Measurements from ENCODE around the gene ELP2. TPM values are rescaled to one million over a fixed set of nuclear protein-coding genes. Genes with fewer than 3 reads are reported as not detected.
A peak's percentile ranks its signal among the peaks of the same experiment; 100 is the strongest.

ELP2 gene
- total and polyA plus RNA-seq, 9 of the 15 experiments (the other 6 are each of a cell fraction or from before 2014, with no cell fraction given) = 76.8 to 192 (median 140) TPM

GRCh38 chr18:36120297-36120696, 9.4 kb upstream of the ELP2 start:
- Histone ChIP-seq H3K27ac (ENCODE audit: extremely low read depth, low read depth, low read length) (no peak overlapping the region), H3K36me3 (ENCODE audit: control insufficient read depth, insufficient read depth, low read length) (peaks cover 52% of the 10 kb centered on the region), H4K20me1 (replicated peaks; ENCODE audit: control insufficient read depth, insufficient read depth, low read length) (no peaks in the 10 kb centered on the region), H3K9me3 (replicated peaks; ENCODE audit: control insufficient read depth, insufficient read depth, low read depth, low read length) (no peaks in the 10 kb centered on the region), H2AFZ (ENCODE audit: low read depth, low read length) (no peak overlapping the region), H3K79me2 (ENCODE audit: control insufficient read depth, insufficient read depth, low read length) (no peaks in the 10 kb centered on the region), H3K4me1 (replicated peaks in 1 of 2; ENCODE audit: control insufficient read depth in 2 of 2, insufficient read depth in 2 of 2, low read length in 2 of 2) (no peaks in the 10 kb centered on the region), H3K9ac (ENCODE audit: insufficient read depth in 1 of 2, low read depth in 2 of 2, low read length in 2 of 2) (no peak overlapping the region), H3K4me2 (ENCODE audit: insufficient read depth, low read length) (no peak overlapping the region), H3K27me3 (ENCODE audit: control insufficient read depth in 2 of 2, insufficient read depth in 2 of 2, low read length in 2 of 2) (no peaks in the 10 kb centered on the region), H3K9me1 (ENCODE audit: control insufficient read depth, insufficient read depth, low read length) (no peaks in the 10 kb centered on the region), H3K4me3 (no peak overlapping the region)
- ChIA-PET CTCF (ENCODE audit: low intra/inter-chr PET ratio) (no interaction called here), POLR2A (interaction anchor here (0.6 to 2.2 kb wide), 5 partner anchors 8 to 148 kb away, joined by 3 to 12 read pairs (median 4); partner anchors contain the start of gene RMP24)
- peak; percentile 45; the same call in 1 of the 2 replicates for TF ChIP-seq CEBPB (tag; IDR thresholded peaks at IDR 0.05)
- TF ChIP-seq DEAF1 (CRISPR knock-in tag; IDR thresholded peaks at IDR 0.05) = no peak
- FAIRE-seq (no peak), ATAC-seq (no peak), DNase-seq (ENCODE audit: extremely low read depth in 1 of 4, low spot score in 3 of 4) (no peak)
- intact Hi-C loops (cut with micrococcal nuclease) (no loop called here), in situ Hi-C loops (cut with MboI) (no loop called here)
- WGBS (ENCODE audit: insufficient coverage, low coverage, missing lambda C conversion rate) = 89% methylated on average over 3 of the region's 3 CpGs
- no TSS peak for BruUV-seq (replicated peaks)

- CTCF ChIA-PET (ENCODE audit: low intra/inter-chr PET ratio) = no interaction called here
- intact Hi-C loops (cut with micrococcal nuclease) = no loop called here
- no peak for TF ChIP-seq ZNF277 (CRISPR knock-in tag; IDR thresholded peaks at IDR 0.05; ENCODE audit: borderline replicate concordance)
- TF ChIP-seq HMG20B (CRISPR knock-in tag; IDR thresholded peaks at IDR 0.05) = no peak
- no peak for TF ChIP-seq MTF1 (CRISPR knock-in tag; IDR thresholded peaks at IDR 0.05; ENCODE audit: borderline replicate concordance)
- no peak for TF ChIP-seq PURB (CRISPR knock-in tag; IDR thresholded peaks at IDR 0.05; ENCODE audit: low read depth)
- no peak for TF ChIP-seq KLF1 (tag; IDR thresholded peaks at IDR 0.05)
- TF ChIP-seq HMG20A (CRISPR knock-in tag; conservative IDR thresholded peaks at IDR 0.05) = no peak
- no peak for TF ChIP-seq MTA3 (IDR thresholded peaks at IDR 0.05; ENCODE audit: borderline replicate concordance)
- TF ChIP-seq ZNF174 (CRISPR knock-in tag; IDR thresholded peaks at IDR 0.05) = no peak
- no peak for TF ChIP-seq HBP1 (CRISPR knock-in tag; IDR thresholded peaks at IDR 0.05)
- TF ChIP-seq KDM1A (IDR thresholded peaks at IDR 0.05) = no peak
- no peak for TF ChIP-seq NBN (IDR thresholded peaks at IDR 0.05; ENCODE audit: low read depth)
Measured at GRCh38 chr18:36124841-36125240, 4.9 kb upstream of the ELP2 start.

More at GRCh38 chr18:36124841-36125240, 4.9 kb upstream of the ELP2 start:
- no TSS peak for BruUV-seq (replicated peaks)
- Histone ChIP-seq H2AFZ (ENCODE audit: low read depth, low read length) (no peak overlapping the region), H3K9me1 (ENCODE audit: control insufficient read depth, insufficient read depth, low read length) (no peaks in the 10 kb centered on the region), H3K9ac (ENCODE audit: insufficient read depth in 1 of 2, low read depth in 2 of 2, low read length in 2 of 2) (no peak overlapping the region), H3K79me2 (ENCODE audit: control insufficient read depth, insufficient read depth, low read length) (peaks cover 18% of the 10 kb centered on the region), H3K27me3 (ENCODE audit: control insufficient read depth in 2 of 2, insufficient read depth in 2 of 2, low read length in 2 of 2) (no peaks in the 10 kb centered on the region), H3K4me1 (replicated peaks in 1 of 2; ENCODE audit: control insufficient read depth in 2 of 2, insufficient read depth in 2 of 2, low read length in 2 of 2) (peaks cover 6 to 17% of the 10 kb centered on the region in 2 experiments; a peak in 4 of 5 replicates), H3K4me3 (no peak overlapping the region), H3K9me3 (replicated peaks; ENCODE audit: control insufficient read depth, insufficient read depth, low read depth, low read length) (no peaks in the 10 kb centered on the region), H3K4me2 (ENCODE audit: insufficient read depth, low read length) (no peak overlapping the region), H4K20me1 (replicated peaks; ENCODE audit: control insufficient read depth, insufficient read depth, low read length) (no peaks in the 10 kb centered on the region), H3K36me3 (ENCODE audit: control insufficient read depth, insufficient read depth, low read length) (peaks cover 46% of the 10 kb centered on the region), H3K27ac (ENCODE audit: extremely low read depth, low read depth, low read length) (no peak overlapping the region)
- POLR2A ChIA-PET = interaction anchor here (0.6 to 0.7 kb wide), 2 partner anchors 157 to 668 kb away, joined by 3 to 4 read pairs; no protein-coding TSS in a partner anchor
- no peak for DNase-seq (ENCODE audit: extremely low read depth in 1 of 4, low spot score in 3 of 4)
- no peak for FAIRE-seq
- no peak for ATAC-seq
- in situ Hi-C loops (cut with MboI) = no loop called here
- WGBS (ENCODE audit: insufficient coverage, low coverage, missing lambda C conversion rate) = 77% methylated on average over 4 of the region's 4 CpGs

Data from K562 (cell line).